ENCODE results near the gene WFIKKN2. TPM values are rescaled to one million over a fixed set of nuclear protein-coding genes. Genes with fewer than 3 reads are reported as not detected.

Gene WFIKKN2
- total RNA-seq, 1 experiment from 2014 or later = 0.05 TPM

DNA sequence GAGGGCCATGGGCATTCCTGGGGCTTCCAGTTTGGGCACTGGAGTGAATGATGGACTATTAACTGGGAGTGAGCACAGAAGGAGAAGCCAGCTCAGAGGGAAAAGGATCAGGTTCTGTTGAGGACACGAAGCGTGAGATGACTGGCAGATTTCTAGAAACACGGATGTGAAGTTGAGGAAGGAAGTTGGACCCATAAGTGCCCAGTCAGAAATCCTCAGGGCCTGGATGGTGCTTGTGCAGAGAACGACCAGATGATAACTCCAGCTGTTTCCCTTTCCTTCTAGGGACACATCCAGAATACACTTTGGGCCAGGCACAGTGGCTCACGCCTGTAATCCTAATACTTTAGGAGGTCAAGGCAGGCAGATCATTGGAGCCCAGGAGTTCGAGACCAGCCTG is 44.8 kb upstream of the WFIKKN2 start (continued):
- TF ChIP-seq, protein P1, sequence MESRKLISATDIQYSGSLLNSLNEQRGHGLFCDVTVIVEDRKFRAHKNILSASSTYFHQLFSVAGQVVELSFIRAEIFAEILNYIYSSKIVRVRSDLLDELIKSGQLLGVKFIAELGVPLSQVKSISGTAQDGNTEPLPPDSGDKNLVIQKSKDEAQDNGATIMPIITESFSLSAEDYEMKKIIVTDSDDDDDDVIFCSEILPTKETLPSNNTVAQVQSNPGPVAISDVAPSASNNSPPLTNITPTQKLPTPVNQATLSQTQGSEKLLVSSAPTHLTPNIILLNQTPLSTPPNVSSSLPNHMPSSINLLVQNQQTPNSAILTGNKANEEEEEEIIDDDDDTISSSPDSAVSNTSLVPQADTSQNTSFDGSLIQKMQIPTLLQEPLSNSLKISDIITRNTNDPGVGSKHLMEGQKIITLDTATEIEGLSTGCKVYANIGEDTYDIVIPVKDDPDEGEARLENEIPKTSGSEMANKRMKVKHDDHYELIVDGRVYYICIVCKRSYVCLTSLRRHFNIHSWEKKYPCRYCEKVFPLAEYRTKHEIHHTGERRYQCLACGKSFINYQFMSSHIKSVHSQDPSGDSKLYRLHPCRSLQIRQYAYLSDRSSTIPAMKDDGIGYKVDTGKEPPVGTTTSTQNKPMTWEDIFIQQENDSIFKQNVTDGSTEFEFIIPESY (IDR thresholded peaks at IDR 0.05; ENCODE audit: extremely low read depth, insufficient replicate concordance, low read length) = no peak
- no peak for TF ChIP-seq POLR2A (IDR thresholded peaks at IDR 0.05; ENCODE audit: borderline replicate concordance, extremely low read depth, insufficient read depth, insufficient read length)

DNA sequence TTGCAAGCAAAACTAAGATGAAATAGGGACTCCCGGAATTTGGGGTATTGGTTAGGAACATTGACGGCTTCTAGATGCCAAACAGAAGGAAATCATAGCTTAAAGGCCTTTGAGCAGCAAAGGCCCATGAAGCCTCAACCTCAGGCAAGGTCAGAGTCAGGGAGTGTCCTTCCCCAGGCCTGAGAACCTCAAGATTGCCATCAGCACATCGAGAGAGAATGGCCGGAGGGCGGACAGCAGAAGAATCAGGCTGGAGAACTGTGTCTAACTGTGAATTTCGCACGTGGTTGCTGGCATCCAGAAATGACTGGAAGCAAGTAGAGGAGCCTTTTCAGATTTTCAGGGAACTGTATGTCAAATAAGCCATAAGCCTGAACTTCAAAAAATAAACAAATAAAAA is 43.3 kb upstream of the WFIKKN2 start:
- Histone ChIP-seq H3K36me3 (ENCODE audit: control insufficient read depth in 1 of 2, insufficient read depth in 2 of 2, low read length in 2 of 2) (no peaks in the 10 kb centered on the region), H4K20me1 (ENCODE audit: insufficient read depth) (no peaks in the 10 kb centered on the region), H3K4me1 (ENCODE audit: control insufficient read depth in 1 of 2, insufficient read depth in 2 of 2, low read length in 2 of 2) (no peaks in the 10 kb centered on the region), H3K4me3 (replicated peaks in 1 of 2; ENCODE audit: low read depth in 1 of 2, low read length in 2 of 2) (no peak overlapping the region), H3K79me2 (ENCODE audit: insufficient read depth, low read length) (no peaks in the 10 kb centered on the region), H3K9ac (ENCODE audit: low read length) (no peak overlapping the region), H3K9me2 (ENCODE audit: insufficient read depth) (no peaks in the 10 kb centered on the region), H3K27ac (ENCODE audit: low read depth, low read length) (no peak overlapping the region), H3K9me3 (ENCODE audit: control insufficient read depth in 1 of 2, insufficient read depth in 1 of 2, low read depth in 1 of 2, low read length in 2 of 2) (no peaks in the 10 kb centered on the region), H2AFZ (ENCODE audit: low read depth, low read length, poor library complexity, severe bottlenecking) (no peak overlapping the region), H3K4me2 (ENCODE audit: low read length) (no peak overlapping the region), H3K27me3 (ENCODE audit: insufficient read depth, low read length) (no peaks in the 10 kb centered on the region)
- ATAC-seq (no peak), DNase-seq (ENCODE audit: low read depth, low spot score) (no peak)
- ChIA-PET CTCF (no interaction called here), POLR2A (interaction anchor here (0.5 kb wide), 1 partner anchor 55 kb away, joined by 5 read pairs; no protein-coding TSS in a partner anchor), RAD21 (ENCODE audit: low non-redundant PET in 1 of 2, low total read pairs in 2 of 2, uncharacterized antibody in 2 of 2, unreplicated experiment in 2 of 2) (no interaction called here)
- BruUV-seq (replicated peaks) = no TSS peak
- TF ChIP-seq POLR2AphosphoS5 (IDR thresholded peaks at IDR 0.05; ENCODE audit: low read depth, low read length) = no peak
- no peak for TF ChIP-seq TCF7L2 (IDR thresholded peaks at IDR 0.05; ENCODE audit: borderline replicate concordance, extremely low read depth, insufficient read depth, insufficient read length)
- TF ChIP-seq CEBPB (IDR thresholded peaks at IDR 0.05; ENCODE audit: low read depth) = no peak
- TF ChIP-seq, protein P1 (IDR thresholded peaks at IDR 0.05; ENCODE audit: extremely low read depth, insufficient replicate concordance, low read length) = no peak
- no peak for TF ChIP-seq JUND (IDR thresholded peaks at IDR 0.05)
- TF ChIP-seq ZFX (IDR thresholded peaks at IDR 0.05) = no peak
- TF ChIP-seq ZNF274 (IDR thresholded peaks at IDR 0.05; ENCODE audit: low read depth, low read length) = no peak
- TF ChIP-seq, protein P2, sequence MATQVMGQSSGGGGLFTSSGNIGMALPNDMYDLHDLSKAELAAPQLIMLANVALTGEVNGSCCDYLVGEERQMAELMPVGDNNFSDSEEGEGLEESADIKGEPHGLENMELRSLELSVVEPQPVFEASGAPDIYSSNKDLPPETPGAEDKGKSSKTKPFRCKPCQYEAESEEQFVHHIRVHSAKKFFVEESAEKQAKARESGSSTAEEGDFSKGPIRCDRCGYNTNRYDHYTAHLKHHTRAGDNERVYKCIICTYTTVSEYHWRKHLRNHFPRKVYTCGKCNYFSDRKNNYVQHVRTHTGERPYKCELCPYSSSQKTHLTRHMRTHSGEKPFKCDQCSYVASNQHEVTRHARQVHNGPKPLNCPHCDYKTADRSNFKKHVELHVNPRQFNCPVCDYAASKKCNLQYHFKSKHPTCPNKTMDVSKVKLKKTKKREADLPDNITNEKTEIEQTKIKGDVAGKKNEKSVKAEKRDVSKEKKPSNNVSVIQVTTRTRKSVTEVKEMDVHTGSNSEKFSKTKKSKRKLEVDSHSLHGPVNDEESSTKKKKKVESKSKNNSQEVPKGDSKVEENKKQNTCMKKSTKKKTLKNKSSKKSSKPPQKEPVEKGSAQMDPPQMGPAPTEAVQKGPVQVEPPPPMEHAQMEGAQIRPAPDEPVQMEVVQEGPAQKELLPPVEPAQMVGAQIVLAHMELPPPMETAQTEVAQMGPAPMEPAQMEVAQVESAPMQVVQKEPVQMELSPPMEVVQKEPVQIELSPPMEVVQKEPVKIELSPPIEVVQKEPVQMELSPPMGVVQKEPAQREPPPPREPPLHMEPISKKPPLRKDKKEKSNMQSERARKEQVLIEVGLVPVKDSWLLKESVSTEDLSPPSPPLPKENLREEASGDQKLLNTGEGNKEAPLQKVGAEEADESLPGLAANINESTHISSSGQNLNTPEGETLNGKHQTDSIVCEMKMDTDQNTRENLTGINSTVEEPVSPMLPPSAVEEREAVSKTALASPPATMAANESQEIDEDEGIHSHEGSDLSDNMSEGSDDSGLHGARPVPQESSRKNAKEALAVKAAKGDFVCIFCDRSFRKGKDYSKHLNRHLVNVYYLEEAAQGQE (IDR thresholded peaks at IDR 0.05; ENCODE audit: low read depth) = no peak
- TF ChIP-seq CBX3 (IDR thresholded peaks at IDR 0.05; ENCODE audit: low read depth) = no peak
- no peak for TF ChIP-seq YY1 (IDR thresholded peaks at IDR 0.05; ENCODE audit: extremely low read depth, insufficient replicate concordance, low read depth, low read length)
- intact Hi-C loops (cut with micrococcal nuclease) = no loop called here
